AG09309 (cell line): ENCODE data around the gene EEF1E1.
"Not testable (repeated sequence)": the region's sequence is repeated elsewhere in the genome, so short reads cannot be mapped to it uniquely, and the experiment has no call there.

Source experiments
- DNase-seq: peaks from one replicate; pipeline ENCODE4 v3.0.0-alpha.2; 2010; ENCODE audit warnings: low read depth
- H3K4me3 ChIP-seq: 2 replicates; pipeline ENCODE4 v1.5.1; 2011; ENCODE audit warnings: mild to moderate bottlenecking, low read depth, low read length, moderate library complexity; ENCODE audit not compliant: control insufficient read depth
- CTCF ChIP-seq: IDR thresholded peaks from 2 replicates; pipeline ENCODE4 v1.5.1; 2011; ENCODE audit warnings: mild to moderate bottlenecking, low read depth, low read length, inconsistent platforms; ENCODE audit not compliant: insufficient read depth, control insufficient read depth; ENCODE audit errors: missing control alignments

The EEF1E1 gene

GRCh38 chr6:8060346-8060745, 42.0 kb downstream of the EEF1E1 start:
- TF ChIP-seq CTCF, result no peak
- no peak overlapping the region for H3K4me3 ChIP-seq
- DNase-seq, result no peak

- H3K4me3 ChIP-seq, result no peak overlapping the region
- TF ChIP-seq CTCF, result peak; percentile 16
- DNase-seq, result no peak
Measured at GRCh38 chr6:8059129-8059528, 43.2 kb downstream of the EEF1E1 start.

- TF ChIP-seq CTCF, result no peak
- no peak overlapping the region for H3K4me3 ChIP-seq
- no peak for DNase-seq
Measured at GRCh38 chr6:8057793-8058192, 44.6 kb downstream of the EEF1E1 start.

GRCh38 chr6:8057263-8057662, 45.1 kb downstream of the EEF1E1 start:
- no peak overlapping the region for H3K4me3 ChIP-seq
- DNase-seq, result no peak
- no peak for TF ChIP-seq CTCF

GRCh38 chr6:8054276-8054675, 48.1 kb downstream of the EEF1E1 start:
- no peak for TF ChIP-seq CTCF
- no peak overlapping the region for H3K4me3 ChIP-seq
- no peak for DNase-seq

- TF ChIP-seq CTCF, result no peak
- no peak for DNase-seq
- no peak overlapping the region for H3K4me3 ChIP-seq
Measured at GRCh38 chr6:8047541-8048292, 54.6 kb downstream of the EEF1E1 start.

- not testable (repeated sequence) for H3K4me3 ChIP-seq, DNase-seq
Measured at GRCh38 chr6:8045769-8046168, 56.6 kb downstream of the EEF1E1 start.
